Measurements from ENCODE around the gene GGA2. TPM values are rescaled to one million over a fixed set of nuclear protein-coding genes. Genes with fewer than 3 reads are reported as not detected.
"Not testable (repeated sequence)": the region's sequence is repeated elsewhere in the genome, so short reads cannot be mapped to it uniquely, and the experiment has no call there.

GGA2 gene
- total RNA-seq, 2 donors from 2014 or later = 85.5 to 86.6 TPM

- Mint-ChIP-seq H3K4me3 (no peak overlapping the region), H3K4me1 (ENCODE audit: low read depth) (peaks cover 9% of the 10 kb centered on the region), H3K36me3 (ENCODE audit: insufficient read depth in 2 of 2) (peaks cover 4 to 14% of the 10 kb centered on the region in 2 donors), H3K27me3 (ENCODE audit: low read depth) (no peaks in the 10 kb centered on the region), H3K9me3 (no peaks in the 10 kb centered on the region), H3K27ac (peak overlapping the region; percentile 78)
- ATAC-seq (replicated peaks in 1 of 2) = no peak
- no peak for DNase-seq
These were observed 14.6 kb downstream of the GGA2 start for GRCh38 chr16:23495671-23496070.

DNA sequence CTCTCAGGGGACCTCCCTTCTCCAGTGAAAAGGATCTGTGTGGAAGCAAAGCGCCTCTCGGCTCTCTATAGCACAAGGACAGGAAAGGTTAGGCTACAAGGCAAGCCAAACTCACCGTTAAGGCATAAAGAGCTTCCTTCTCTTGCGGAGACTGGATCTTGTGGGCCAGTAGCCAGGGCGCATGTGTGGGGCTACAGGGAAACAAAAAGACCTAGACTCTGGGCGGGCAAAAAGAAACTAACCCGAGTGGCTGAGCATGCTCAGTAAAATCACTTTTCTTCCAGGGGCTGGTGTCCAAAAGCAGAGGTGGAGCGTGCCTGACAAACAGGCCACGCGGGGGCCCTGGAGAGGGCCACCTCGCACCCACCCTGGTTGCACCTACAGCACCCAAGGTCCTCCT, 16.1 kb downstream of the GGA2 start:
- Mint-ChIP-seq H3K27ac (no peak overlapping the region), H3K36me3 (ENCODE audit: insufficient read depth in 2 of 2) (peaks cover 4 to 19% of the 10 kb centered on the region in 2 donors), H3K9me3 (no peaks in the 10 kb centered on the region), H3K27me3 (ENCODE audit: low read depth) (no peaks in the 10 kb centered on the region), H3K4me1 (ENCODE audit: low read depth) (peaks cover 9% of the 10 kb centered on the region), H3K4me3 (no peak overlapping the region)
- ATAC-seq (replicated peaks in 1 of 2) (no peak), DNase-seq (no peak)

DNA sequence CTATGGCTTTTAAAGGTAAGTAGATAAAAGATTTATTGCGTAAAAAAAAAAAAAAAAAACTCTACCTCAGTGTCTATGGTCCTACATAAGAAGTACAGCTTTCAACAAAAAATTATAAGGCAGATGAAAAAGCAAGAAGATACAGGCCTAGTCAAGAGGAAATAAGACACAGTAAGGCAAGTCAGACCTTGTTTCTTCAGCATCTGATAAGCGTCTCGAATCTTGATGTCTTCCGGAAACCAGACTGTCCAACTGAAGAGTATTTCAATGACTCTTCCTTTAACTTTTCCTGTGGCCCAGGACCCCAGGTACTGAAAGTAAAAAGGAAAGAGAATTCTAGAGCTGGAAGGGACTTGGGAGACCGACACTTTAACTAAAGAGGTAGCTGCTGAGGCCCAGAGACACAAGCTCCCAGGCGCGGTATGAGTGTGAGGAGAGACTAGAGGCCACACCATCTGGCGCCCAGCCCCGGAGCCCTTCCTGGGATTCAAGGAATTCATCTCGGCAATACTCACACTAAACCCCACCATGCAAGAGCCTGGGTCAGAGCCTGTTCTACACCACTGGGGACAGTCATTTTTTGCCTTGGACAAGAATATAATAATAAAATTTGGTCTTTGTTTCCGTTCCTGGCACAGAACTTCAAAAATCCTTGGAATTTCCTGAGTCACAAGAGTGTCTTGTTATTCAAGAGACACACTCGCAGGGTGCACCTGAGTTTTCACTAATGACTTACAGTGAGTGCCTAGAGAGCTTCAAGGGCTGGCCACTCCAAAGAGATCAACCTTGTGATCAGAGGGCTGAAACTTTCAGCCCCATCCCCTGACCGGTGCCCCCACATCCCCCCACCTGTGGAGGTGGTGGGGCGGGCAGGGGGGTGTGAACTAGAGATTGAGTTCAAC, 18.6 kb downstream of the GGA2 start:
- no peak for DNase-seq
- Mint-ChIP-seq H3K4me1 (ENCODE audit: low read depth) (no peaks in the 10 kb centered on the region), H3K27me3 (ENCODE audit: low read depth) (no peaks in the 10 kb centered on the region), H3K27ac (peak overlapping the region; percentile 72), H3K4me3 (no peak overlapping the region), H3K9me3 (no peaks in the 10 kb centered on the region), H3K36me3 (ENCODE audit: insufficient read depth in 2 of 2) (peaks cover 2 to 17% of the 10 kb centered on the region in 2 donors)
- ATAC-seq (replicated peaks in 1 of 2) = no peak

DNA sequence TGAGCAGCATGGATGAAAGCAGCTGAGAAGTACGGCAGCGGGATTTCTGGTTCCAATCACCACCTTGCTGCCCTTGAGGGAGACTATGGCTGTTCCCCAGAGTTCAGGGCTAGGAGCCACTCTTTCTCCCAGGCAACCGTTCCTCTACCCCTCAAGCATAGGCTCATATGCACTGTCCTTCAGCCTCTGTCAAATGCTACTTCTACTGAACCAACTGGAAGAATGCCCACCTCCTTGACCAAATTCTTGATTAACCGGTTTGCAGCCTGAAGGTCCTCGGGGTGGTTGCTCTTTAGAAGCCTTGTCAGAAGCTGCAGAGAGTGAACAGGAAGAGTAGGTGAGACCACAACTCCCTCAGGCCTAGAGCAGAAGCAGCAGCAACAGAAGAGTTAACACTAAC, 23.8 kb downstream of the GGA2 start:
- Mint-ChIP-seq H3K27ac (no peak overlapping the region), H3K9me3 (no peaks in the 10 kb centered on the region), H3K36me3 (ENCODE audit: insufficient read depth in 2 of 2) (peaks cover 5 to 23% of the 10 kb centered on the region in 2 donors), H3K4me1 (ENCODE audit: low read depth) (no peaks in the 10 kb centered on the region), H3K27me3 (ENCODE audit: low read depth) (no peaks in the 10 kb centered on the region), H3K4me3 (no peak overlapping the region)
- ATAC-seq (replicated peaks in 1 of 2) = no peak
- DNase-seq = no peak

- Mint-ChIP-seq H3K4me1 (ENCODE audit: low read depth) (no peaks in the 10 kb centered on the region), H3K36me3 (ENCODE audit: insufficient read depth in 2 of 2) (peaks cover 4 to 20% of the 10 kb centered on the region in 2 donors), H3K27ac (peak overlapping the region; percentile 39), H3K4me3 (no peak overlapping the region), H3K27me3 (ENCODE audit: low read depth) (no peaks in the 10 kb centered on the region), H3K9me3 (no peaks in the 10 kb centered on the region)
- DNase-seq = no peak
- ATAC-seq (replicated peaks in 1 of 2) = no peak
These were observed 24.5 kb downstream of the GGA2 start for GRCh38 chr16:23485841-23486240.

GRCh38 chr16:23485257-23485614, 25.1 kb downstream of the GGA2 start:
- Mint-ChIP-seq H3K27ac (no peak overlapping the region), H3K9me3 (no peaks in the 10 kb centered on the region), H3K36me3 (ENCODE audit: insufficient read depth in 2 of 2) (peaks cover 4 to 18% of the 10 kb centered on the region in 2 donors), H3K27me3 (ENCODE audit: low read depth) (no peaks in the 10 kb centered on the region), H3K4me3 (no peak overlapping the region), H3K4me1 (ENCODE audit: low read depth) (no peaks in the 10 kb centered on the region)
- no peak for ATAC-seq (replicated peaks in 1 of 2)
- DNase-seq = no peak

GRCh38 chr16:23484510-23485256, 25.6 kb downstream of the GGA2 start:
- H3K36me3 Mint-ChIP-seq (ENCODE audit: insufficient read depth in 2 of 2) = peaks cover 4 to 22% of the 10 kb centered on the region in 2 donors
- no peak overlapping the region for H3K27ac Mint-ChIP-seq
- DNase-seq (no peak), ATAC-seq (replicated peaks in 1 of 2) (no peak)
- H3K4me3 Mint-ChIP-seq = no peak overlapping the region
- H3K4me1 Mint-ChIP-seq (ENCODE audit: low read depth) = no peaks in the 10 kb centered on the region
- no peaks in the 10 kb centered on the region for H3K27me3 Mint-ChIP-seq (ENCODE audit: low read depth)
- H3K9me3 Mint-ChIP-seq = no peaks in the 10 kb centered on the region

DNA sequence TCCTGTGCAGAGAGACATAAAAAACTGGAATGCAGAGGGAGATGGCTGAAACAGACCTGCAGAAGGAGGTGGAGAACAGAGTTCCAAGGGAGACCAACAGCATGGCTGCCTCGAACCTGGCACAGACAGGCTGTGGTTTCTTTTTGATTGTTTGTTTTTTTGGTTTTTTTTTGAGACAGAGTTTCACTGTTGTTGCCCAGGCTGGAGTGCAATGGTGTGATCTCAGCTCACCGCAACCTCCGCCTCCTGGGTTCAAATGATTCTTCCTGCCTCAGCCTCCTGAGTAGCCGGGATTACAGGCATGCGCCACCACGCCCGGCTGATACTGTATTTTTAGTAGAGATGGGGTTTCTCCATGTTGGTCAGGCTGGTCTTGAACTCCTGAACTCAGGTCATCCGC, 26.8 kb downstream of the GGA2 start:
- H3K4me1 Mint-ChIP-seq (ENCODE audit: low read depth); DNase-seq; H3K9me3 Mint-ChIP-seq; H3K27me3 Mint-ChIP-seq (ENCODE audit: low read depth): not testable (repeated sequence)
- ATAC-seq (replicated peaks in 1 of 2) = peak in 1 of 2 donors; percentile 33
- H3K36me3 Mint-ChIP-seq (ENCODE audit: insufficient read depth in 2 of 2) = peaks cover 8 to 25% of the 10 kb centered on the region in 2 donors
- peak overlapping the region; percentile 83 for H3K27ac Mint-ChIP-seq
- peak overlapping the region in 1 of 2 donors; percentile 57 for H3K4me3 Mint-ChIP-seq

GRCh38 chr16:23482778-23483177, 27.5 kb downstream of the GGA2 start:
- Mint-ChIP-seq H3K36me3 (ENCODE audit: insufficient read depth in 2 of 2) (peaks cover 8 to 25% of the 10 kb centered on the region in 2 donors), H3K4me3 (peak overlapping the region in 1 of 2 donors; percentile 57)
- peak; percentile 10 to 26 for DNase-seq

GRCh38 chr16:23480257-23480656, 30.0 kb downstream of the GGA2 start:
- Mint-ChIP-seq H3K4me1 (ENCODE audit: low read depth) (no peaks in the 10 kb centered on the region), H3K27me3 (ENCODE audit: low read depth) (no peaks in the 10 kb centered on the region), H3K27ac (peak overlapping the region; percentile 28), H3K36me3 (ENCODE audit: insufficient read depth in 2 of 2) (peaks cover 8 to 24% of the 10 kb centered on the region in 2 donors), H3K4me3 (no peak overlapping the region), H3K9me3 (no peaks in the 10 kb centered on the region)
- DNase-seq (no peak), ATAC-seq (replicated peaks in 1 of 2) (no peak)

More at GRCh38 chr16:23482778-23483177, 27.5 kb downstream of the GGA2 start:
- no peaks in the 10 kb centered on the region for H3K9me3 Mint-ChIP-seq
- ATAC-seq (replicated peaks in 1 of 2) = peak; percentile 49 to 85
- peak overlapping the region; percentile 83 for H3K27ac Mint-ChIP-seq
- no peaks in the 10 kb centered on the region for H3K27me3 Mint-ChIP-seq (ENCODE audit: low read depth)
- no peaks in the 10 kb centered on the region for H3K4me1 Mint-ChIP-seq (ENCODE audit: low read depth)

DNA sequence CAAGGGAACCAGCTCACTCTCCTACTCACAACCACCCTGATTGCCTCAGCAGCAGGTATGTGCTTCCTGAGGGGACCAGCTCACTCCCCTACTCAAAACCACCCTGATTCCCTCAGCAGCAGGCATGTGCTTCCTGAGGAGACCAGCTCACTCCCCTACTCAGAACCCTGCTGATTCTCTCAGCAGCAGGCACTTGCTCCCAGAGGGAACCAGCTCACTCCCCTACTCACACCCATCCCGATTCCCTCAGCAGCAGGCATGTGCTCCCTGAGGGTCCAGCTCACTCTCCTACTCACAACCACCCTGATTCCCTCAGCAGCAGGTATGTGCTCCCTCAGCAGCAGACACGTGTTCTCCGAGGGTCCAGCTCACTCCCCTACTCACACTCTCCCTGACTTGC, 31.2 kb downstream of the GGA2 start:
- ATAC-seq (replicated peaks in 1 of 2) (no peak), DNase-seq (no peak)
- Mint-ChIP-seq H3K27ac (peak overlapping the region; percentile 33), H3K36me3 (ENCODE audit: insufficient read depth in 2 of 2) (peaks cover 9 to 26% of the 10 kb centered on the region in 2 donors), H3K9me3 (no peaks in the 10 kb centered on the region), H3K27me3 (ENCODE audit: low read depth) (no peaks in the 10 kb centered on the region), H3K4me3 (no peak overlapping the region), H3K4me1 (ENCODE audit: low read depth) (no peaks in the 10 kb centered on the region)

DNA sequence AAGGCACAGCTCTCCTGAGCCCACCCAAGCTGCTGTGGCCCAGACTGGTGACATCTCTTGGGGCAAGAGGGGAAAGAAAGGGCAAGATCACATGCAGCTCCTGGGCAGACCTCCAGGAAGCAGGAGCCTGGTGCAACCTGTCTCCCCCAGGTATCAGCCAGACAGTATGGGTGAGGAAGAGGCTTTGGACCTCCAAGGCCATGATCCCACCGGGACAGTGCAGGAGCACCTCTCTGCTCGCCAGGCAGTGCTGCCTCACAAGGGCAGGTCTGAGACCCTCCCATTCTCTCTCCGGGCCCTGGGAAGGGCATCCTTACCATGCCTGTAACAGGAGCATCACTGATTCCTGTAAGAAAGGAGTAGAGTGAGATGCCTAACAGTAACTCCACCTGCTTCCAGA, 31.7 kb downstream of the GGA2 start:
- Mint-ChIP-seq H3K36me3 (ENCODE audit: insufficient read depth in 2 of 2) (peaks cover 9 to 32% of the 10 kb centered on the region in 2 donors), H3K4me3 (no peak overlapping the region), H3K27me3 (ENCODE audit: low read depth) (no peaks in the 10 kb centered on the region), H3K27ac (no peak overlapping the region), H3K4me1 (ENCODE audit: low read depth) (no peaks in the 10 kb centered on the region), H3K9me3 (no peaks in the 10 kb centered on the region)
- ATAC-seq (replicated peaks in 1 of 2) (no peak), DNase-seq (no peak)

- H3K9me3 Mint-ChIP-seq = no peaks in the 10 kb centered on the region
- DNase-seq (no peak), ATAC-seq (replicated peaks in 1 of 2) (no peak)
- H3K27ac Mint-ChIP-seq = no peak overlapping the region
- H3K4me3 Mint-ChIP-seq = no peak overlapping the region
- H3K4me1 Mint-ChIP-seq (ENCODE audit: low read depth) = no peaks in the 10 kb centered on the region
- H3K27me3 Mint-ChIP-seq (ENCODE audit: low read depth) = no peaks in the 10 kb centered on the region
- H3K36me3 Mint-ChIP-seq (ENCODE audit: insufficient read depth in 2 of 2) = peaks cover 8 to 23% of the 10 kb centered on the region in 2 donors
These were observed 34.0 kb downstream of the GGA2 start for GRCh38 chr16:23476289-23476688.

Data from activated T-cell treated with anti-CD3 and anti-CD28 coated beads, Interleukin-2, amount 50 U/mL, for 72 hours (primary cell).